ENCODE measurements around the gene MCC.

DNA sequence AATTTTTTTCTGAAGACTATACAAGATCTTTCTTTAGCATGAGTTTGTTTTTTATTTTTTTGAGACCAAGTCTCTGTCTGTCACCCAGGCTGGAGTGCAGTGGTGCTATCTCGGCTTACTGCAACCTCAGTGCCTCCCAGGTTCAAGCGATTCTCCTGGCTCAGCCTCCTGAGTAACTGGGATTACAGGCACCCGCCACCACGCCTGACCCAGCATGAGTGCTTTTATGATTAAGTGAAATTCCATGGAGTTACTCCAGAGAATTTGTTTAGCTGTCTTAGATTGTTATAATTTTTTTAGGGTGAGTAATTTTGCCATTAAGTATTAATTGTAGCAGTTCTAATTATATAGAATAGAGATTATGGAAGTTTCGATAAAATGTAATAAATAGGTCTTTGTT, 39.5 kb upstream of the MCC start:
- TF ChIP-seq GATA2 (IDR thresholded peaks at IDR 0.05; ENCODE audit: low read depth, low read length) (no peak), GATA3 (IDR thresholded peaks at IDR 0.05; ENCODE audit: low read depth, low read length) (no peak)
